Suprapubic skin (tissue), 3 donors: Measurements from ENCODE around the gene TMEM271.

Experiments
- CTCF ChIP-seq, 2 donors: fragments of 200-600 bp in 1 of 2; fragments of 450-650 bp in 1 of 2; sonication (generic) in 1 of 2; IDR thresholded peaks; one replicate each; pipeline ENCODE4 v1.5.1; 2016 to 2019; ENCODE audit warnings: antibody characterized with exemption in 2 of 2, mild to moderate bottlenecking in 1 of 2, moderate library complexity in 1 of 2
- EP300 ChIP-seq: sonication (generic); formaldehyde crosslinking; IDR thresholded peaks from one replicate; pipeline ENCODE4 v1.6.1; 2017; ENCODE audit warnings: antibody characterized with exemption

GRCh38 chr4:601612-602558, 25.8 kb upstream of the TMEM271 start:
- TF ChIP-seq EP300 (no peak), CTCF (IDR thresholded peaks at IDR 0.05) (no peak)
